ENCODE measurements around the gene PMF1.
"Not testable (repeated sequence)": the region's sequence is repeated elsewhere in the genome, so short reads cannot be mapped to it uniquely, and the experiment has no call there.

Gene PMF1

DNA sequence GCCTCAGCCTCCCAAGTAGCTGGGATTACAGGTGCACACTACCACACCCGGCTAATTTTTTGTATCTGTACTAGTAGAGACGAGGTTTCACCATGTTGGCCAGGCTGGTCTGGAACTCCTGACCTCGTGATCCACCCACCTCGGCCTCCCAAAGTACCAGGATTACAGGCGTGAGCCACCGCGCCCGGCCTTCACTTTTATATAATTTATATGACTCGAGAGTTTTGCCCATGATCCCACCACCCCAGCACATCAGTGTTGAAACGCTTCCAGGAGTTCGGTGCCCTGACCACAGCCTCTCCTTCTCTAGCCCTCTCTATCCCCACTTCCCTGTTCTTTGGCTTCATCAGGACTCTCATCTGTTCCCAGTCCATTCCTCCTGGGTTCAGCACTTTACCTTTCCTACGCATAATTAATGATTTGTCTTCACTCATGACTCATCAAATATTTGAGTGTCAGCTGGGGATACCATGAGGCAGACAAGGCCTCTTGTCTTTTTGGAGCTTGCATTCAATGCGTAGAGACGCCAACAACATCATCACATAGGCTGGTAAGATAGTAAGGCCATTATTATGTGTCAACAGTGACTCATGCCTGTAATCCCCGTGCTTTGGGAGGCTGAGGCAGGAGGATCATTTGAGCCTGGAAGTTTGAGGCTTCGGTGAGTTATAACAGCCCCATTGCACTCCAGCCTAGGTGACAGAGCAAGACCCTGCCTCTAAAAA lies 1.4 kb downstream of the PMF1 start:
- in situ Hi-C loops (cut with HindIII; ENCODE audit: low sequenced_read_pairs), result no loop called here
- H3K4me3 ChIP-seq (ENCODE audit: low read depth, low read length), result peak overlapping the region; percentile 95
- no peak for TF ChIP-seq CTCF (IDR thresholded peaks at IDR 0.05; ENCODE audit: low read depth, low read length)
- DNase-seq (ENCODE audit: low read depth, low spot score), result peak; percentile 15

- DNase-seq (ENCODE audit: low read depth, low spot score); H3K4me3 ChIP-seq (ENCODE audit: low read depth, low read length); in situ Hi-C loops (cut with HindIII; ENCODE audit: low sequenced_read_pairs): not testable (repeated sequence)
Observed at GRCh38 chr1:156216361-156217086, 3.7 kb downstream of the PMF1 start.

GRCh38 chr1:156217871-156218270 lies 5.1 kb downstream of the PMF1 start:
- in situ Hi-C loops (cut with HindIII; ENCODE audit: low sequenced_read_pairs), result no loop called here
- no peak overlapping the region for H3K4me3 ChIP-seq (ENCODE audit: low read depth, low read length)
- TF ChIP-seq CTCF (IDR thresholded peaks at IDR 0.05; ENCODE audit: low read depth, low read length), result no peak
- peak; percentile 26 for DNase-seq (ENCODE audit: low read depth, low spot score)

DNA sequence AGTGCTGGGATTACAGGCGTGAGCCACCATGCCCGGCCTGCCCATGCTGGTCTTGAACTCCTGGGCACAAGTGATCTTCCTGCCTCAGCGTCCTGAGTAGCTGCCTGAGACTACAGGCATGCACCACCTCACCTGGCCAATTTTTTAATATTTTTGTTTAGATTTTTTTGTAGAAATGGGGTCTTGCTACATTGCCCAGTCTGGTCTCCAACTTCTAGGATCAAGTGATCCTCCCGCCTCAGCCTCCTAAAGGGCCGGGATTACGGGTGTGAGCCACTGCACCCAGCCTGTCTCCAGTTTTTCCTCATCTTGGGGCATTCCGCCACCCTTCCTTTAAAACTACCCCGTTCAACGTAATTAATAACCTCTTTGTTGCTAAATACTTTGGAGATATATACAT lies 7.4 kb downstream of the PMF1 start:
- H3K4me3 ChIP-seq (ENCODE audit: low read depth, low read length), result no peak overlapping the region
- in situ Hi-C loops (cut with HindIII; ENCODE audit: low sequenced_read_pairs), result no loop called here
- DNase-seq (ENCODE audit: low read depth, low spot score), result no peak
- no peak for TF ChIP-seq CTCF (IDR thresholded peaks at IDR 0.05; ENCODE audit: low read depth, low read length)

- no peak for TF ChIP-seq CTCF (IDR thresholded peaks at IDR 0.05; ENCODE audit: low read depth, low read length)
- no peak for DNase-seq (ENCODE audit: low read depth, low spot score)
- in situ Hi-C loops (cut with HindIII; ENCODE audit: low sequenced_read_pairs), result no loop called here
- H3K4me3 ChIP-seq (ENCODE audit: low read depth, low read length), result no peak overlapping the region
Observed at GRCh38 chr1:156221986-156222692, 9.3 kb downstream of the PMF1 start.

GRCh38 chr1:156225677-156226014 lies 12.8 kb downstream of the PMF1 start:
- in situ Hi-C loops (cut with HindIII; ENCODE audit: low sequenced_read_pairs), result no loop called here
- TF ChIP-seq CTCF (IDR thresholded peaks at IDR 0.05; ENCODE audit: low read depth, low read length), result no peak
- DNase-seq (ENCODE audit: low read depth, low spot score), result no peak
- H3K4me3 ChIP-seq (ENCODE audit: low read depth, low read length), result no peak overlapping the region

GRCh38 chr1:156226116-156226538 lies 13.3 kb downstream of the PMF1 start:
- no peak for DNase-seq (ENCODE audit: low read depth, low spot score)
- no peak overlapping the region for H3K4me3 ChIP-seq (ENCODE audit: low read depth, low read length)
- no peak for TF ChIP-seq CTCF (IDR thresholded peaks at IDR 0.05; ENCODE audit: low read depth, low read length)
- in situ Hi-C loops (cut with HindIII; ENCODE audit: low sequenced_read_pairs), result no loop called here

All from astrocyte of the spinal cord (primary cell).